NCI-H82 treated with DMSO at 0.1 percent for 48 hours (cell line): ENCODE results near the gene GALR1.
"Not testable (repeated sequence)": the region's sequence is repeated elsewhere in the genome, so short reads cannot be mapped to it uniquely, and the experiment has no call there.

Experiments
- DNase-seq: peaks from one replicate; lab custom pipeline; 2025; ENCODE audit not compliant: unreplicated experiment; lab: John Stamatoyannopoulos, UW

GALR1 gene, protein sequence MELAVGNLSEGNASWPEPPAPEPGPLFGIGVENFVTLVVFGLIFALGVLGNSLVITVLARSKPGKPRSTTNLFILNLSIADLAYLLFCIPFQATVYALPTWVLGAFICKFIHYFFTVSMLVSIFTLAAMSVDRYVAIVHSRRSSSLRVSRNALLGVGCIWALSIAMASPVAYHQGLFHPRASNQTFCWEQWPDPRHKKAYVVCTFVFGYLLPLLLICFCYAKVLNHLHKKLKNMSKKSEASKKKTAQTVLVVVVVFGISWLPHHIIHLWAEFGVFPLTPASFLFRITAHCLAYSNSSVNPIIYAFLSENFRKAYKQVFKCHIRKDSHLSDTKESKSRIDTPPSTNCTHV

GRCh38 chr18:77249569-77250500, at the start of gene GALR1:
Gene GALR1 (plus strand): TSS chr18:77249848. CDS start chr18:77250549, 701 bp downstream.
- DNase-seq, result no peak

- no peak for DNase-seq
These were observed 48.1 kb upstream of the GALR1 start for GRCh38 chr18:77201506-77201905.

- no peak for DNase-seq
These were observed 47.3 kb upstream of the GALR1 start for GRCh38 chr18:77202329-77202728.

DNA sequence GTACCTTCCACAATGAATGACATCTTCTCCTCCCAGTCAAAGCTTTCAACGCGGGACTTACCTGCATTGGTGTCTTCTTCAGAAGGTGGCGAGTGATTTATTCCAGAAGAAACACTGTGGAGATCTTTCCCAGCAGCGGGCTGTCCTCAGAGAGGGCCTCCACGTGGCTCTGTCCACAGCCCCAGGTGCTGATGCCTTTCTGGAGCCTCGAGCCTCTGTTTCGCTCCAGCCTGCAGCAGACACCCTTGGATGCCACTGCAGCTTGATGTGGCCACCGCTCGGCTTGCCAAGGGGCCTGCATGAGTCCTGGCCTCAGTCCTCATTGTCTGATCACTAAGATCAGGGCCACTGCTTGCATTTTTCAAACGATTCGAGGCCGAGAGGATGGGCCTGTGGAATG, 46.6 kb upstream of the GALR1 start:
- DNase-seq, result no peak

GRCh38 chr18:77203851-77204250, 45.8 kb upstream of the GALR1 start:
- no peak for DNase-seq

- DNase-seq, result no peak
These were observed 43.9 kb upstream of the GALR1 start for GRCh38 chr18:77205769-77206168.

DNA sequence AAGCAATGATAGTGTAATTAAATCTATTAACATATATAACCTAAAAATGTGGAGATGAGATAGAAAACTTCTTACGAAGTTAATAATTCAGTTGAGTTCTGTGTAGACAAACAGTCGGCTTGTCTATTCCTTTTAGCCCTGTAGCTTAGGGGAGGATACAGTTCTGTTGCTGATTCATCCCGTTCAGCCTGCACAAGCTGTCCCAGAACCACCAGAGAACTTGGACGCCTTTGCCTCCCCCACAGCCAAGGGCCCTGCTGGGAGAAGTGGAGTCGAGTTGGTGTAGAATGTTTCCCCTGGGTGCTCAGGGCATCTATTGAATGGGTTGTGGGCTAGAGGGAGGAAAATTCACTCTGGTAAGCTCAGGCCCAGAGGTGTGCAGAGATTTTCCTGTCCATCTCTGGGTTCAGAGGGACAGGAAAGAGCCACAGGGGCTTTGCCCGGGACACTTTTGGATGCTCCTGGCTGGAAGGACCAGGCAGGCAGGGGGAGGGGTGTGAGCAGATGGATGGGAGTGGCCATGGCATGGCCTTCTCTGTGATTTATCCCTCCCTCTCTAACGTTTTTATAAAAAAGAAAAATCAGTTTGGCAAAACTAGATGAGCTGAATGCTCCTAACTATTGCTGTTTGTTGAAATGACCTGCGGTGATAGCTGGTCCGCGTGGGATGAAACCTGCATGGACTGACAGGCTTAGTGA, 42.8 kb upstream of the GALR1 start:
- DNase-seq, result no peak

DNA sequence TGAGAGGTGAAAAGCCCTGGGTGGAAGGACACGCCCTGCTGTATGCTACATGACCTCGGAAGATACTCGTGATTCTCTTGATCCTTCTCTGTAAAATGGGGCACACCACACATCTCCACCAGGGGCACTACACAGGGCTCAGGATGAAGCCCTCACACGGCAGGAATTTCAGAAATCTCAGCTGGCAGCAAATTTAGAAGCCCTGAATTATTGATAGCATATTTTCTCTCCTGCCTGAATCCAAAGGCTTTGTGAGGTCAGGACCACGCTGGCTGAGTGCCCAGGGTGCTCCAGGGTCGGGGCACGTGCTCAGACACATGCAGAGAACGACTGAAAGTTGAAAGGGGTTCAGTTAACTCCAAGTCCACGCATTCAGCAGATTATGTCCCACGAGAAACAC, 42.1 kb upstream of the GALR1 start:
- DNase-seq, result no peak

DNA sequence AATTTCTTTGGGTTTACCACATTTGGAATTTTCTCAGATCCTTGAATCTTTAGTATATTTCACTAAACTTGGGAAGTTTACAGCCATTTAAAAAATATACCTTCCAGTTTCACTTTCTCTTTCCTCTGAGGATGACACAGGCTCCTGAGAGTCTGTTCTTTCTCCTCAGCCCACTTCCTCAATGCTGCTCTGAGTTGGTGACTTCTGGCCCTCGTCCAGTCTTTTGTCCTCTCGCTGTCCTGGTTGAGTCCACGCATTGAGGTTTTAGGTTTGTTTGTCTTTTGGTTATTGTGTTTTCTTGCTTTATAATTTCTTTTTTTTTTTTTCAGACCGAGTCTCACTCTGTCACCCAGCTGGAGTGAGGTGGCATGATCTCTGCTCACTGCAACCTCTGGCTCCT, 40.7 kb upstream of the GALR1 start:
- no peak for DNase-seq

DNA sequence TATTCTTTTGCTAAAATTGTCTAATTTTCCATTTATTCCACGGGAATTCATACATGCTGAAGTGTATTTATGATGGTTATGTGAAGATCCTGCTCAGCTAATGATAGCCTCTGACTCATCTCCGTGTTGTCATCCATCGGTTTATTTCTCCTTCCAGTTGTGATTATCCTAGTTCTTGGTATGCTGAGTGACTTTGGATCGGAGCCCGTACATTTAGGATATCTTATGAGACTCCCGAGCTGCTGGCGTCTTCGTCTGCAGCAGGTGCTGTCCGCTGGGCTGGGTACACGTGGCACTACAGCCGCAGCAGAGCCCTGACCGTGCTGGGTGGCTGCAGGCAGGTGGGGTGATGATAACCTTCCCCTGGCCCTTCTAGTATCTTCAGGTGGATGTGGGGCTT, 40.1 kb upstream of the GALR1 start:
- DNase-seq, result no peak

- DNase-seq, result no peak
These were observed 39.4 kb upstream of the GALR1 start for GRCh38 chr18:77210249-77210648.

GRCh38 chr18:77218642-77219041, 31.0 kb upstream of the GALR1 start:
- DNase-seq, result no peak

DNA sequence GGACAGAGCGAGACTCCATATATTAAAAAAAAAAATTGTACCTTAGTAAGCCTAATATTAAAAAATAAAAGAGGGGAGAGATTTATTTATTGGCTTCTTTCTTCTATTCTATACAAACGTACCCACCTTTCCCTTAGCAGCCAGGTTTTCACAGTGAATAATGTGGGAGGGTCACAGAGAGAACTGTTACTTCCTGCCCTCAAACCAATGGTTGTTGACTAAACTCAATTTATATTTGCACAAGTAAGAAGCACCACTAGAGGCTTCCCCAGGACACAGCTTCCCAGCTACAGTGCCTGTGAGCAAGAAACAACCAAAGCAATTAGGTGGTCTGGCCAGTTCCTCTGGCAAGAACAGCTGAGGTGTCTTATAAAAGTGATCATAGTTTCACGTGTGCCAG, 28.9 kb upstream of the GALR1 start:
- no peak for DNase-seq

GRCh38 chr18:77222464-77222863, 27.2 kb upstream of the GALR1 start:
- no peak for DNase-seq

DNA sequence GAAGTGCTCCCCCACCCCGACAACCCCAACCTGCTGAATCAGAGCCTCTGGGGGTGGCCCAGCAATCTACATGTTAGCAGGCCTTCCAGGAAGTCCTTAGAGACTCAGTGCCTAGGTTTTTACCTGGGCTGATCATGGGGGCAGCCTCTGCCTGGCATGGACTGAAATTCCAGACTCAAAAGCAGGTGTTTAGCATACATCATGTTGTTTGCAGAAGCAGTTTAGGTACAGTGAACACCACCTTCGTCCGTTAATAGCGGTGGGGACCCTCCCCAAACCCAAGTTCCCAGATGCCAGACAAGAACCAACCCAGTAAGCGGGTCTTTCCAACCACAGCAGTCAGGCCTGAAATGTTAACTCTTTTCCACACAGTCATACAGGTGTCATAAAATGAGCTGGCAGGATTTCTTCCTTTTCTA, 26.4 kb upstream of the GALR1 start:
- no peak for DNase-seq

DNA sequence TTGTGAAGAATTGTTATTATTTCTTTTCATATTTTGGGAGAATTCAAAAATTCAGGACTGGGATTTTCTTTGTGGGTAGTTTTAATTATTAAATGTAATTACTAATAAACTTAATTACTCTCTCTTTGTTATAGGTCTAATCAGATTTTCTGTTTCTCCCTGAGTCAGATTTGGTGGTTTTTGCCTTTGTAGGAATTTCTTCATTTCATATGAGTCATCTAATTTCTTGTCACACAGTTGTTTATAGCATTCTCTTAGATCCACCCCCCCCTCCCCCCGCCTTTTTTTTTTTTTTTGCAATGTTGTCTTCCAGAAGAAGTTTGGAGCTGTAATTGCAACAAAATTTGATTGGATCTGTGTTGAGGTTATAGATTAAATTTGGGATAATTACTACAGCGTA, 26.0 kb upstream of the GALR1 start:
- no peak for DNase-seq

DNA sequence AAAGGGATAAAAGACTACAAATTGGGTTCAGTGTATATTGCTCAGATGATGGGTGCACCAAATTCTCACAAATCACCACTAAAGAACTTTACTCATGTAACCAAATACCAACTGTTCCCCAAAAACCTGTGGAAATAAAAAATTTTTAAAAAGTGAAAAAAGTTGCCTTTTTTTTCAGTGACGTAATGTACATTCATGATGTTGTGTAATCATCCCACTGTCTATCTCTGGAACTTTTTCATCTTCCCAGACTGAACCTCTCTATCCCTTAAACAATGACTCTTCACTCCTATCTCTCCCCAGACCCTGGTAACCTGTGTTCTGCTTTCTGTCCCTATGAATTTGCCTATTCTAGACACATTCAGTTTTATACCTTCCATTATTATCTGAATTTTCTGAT, 19.0 kb upstream of the GALR1 start:
- no peak for DNase-seq

- DNase-seq, result no peak
These were observed 14.9 kb upstream of the GALR1 start for GRCh38 chr18:77234504-77235365.

DNA sequence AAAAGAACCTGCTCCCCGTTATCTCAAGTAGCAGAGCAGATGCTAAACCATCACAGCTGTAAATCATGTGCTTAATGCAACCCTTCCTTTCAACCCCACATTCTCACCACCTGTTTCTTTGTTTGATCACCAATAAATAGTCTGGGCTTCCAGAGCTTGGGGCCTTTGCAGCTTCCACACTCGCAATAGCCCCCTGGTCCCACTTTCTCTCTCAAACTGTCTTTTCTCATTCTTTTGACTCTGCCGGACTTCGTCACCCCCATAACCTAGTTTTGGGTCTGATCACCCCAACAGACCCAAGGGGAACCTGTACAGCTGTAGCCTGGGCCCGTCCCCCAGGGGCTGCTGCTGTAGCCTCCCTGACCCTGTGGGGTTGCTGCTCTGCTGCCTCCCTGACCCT, 10.4 kb upstream of the GALR1 start:
- DNase-seq, result not testable (repeated sequence)

GRCh38 chr18:77248873-77249568, 627 bp upstream of the GALR1 start:
- DNase-seq, result no peak
